ENCODE results near the gene SGSM2. TPM values are rescaled to one million over a fixed set of nuclear protein-coding genes. Genes with fewer than 3 reads are reported as not detected.

SGSM2 gene
- total and polyA plus RNA-seq, 5 donors = 31.1 to 38.6 (median 37.3) TPM

DNA sequence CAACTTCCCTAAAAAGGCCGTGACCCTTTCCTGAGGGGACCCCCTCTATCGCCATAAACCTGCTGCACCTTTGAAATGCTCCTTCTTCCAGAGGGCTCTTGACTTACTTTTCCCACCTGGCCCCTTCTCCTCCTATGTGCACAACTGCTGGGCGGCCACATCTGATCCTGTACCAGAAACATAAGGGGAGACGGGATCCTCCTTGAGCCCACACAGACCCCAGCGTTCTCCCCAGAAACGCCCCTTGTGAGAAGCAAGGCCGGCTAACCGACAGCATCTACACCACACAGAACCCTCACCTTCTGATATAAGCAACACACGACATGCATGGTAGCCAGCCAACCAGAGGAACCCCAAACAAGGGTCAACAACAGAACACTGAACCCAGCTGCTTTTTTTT is 77.8 kb downstream of the SGSM2 start:
- 86% methylated on average over 9 of the region's 9 CpGs for WGBS
- no peak overlapping the region for H3K4me3 ChIP-seq (ENCODE audit: low read length)
- ATAC-seq (no peak), DNase-seq (no peak)
- H3K9me3 ChIP-seq (ENCODE audit: control insufficient read depth, low read length) = no peaks in the 10 kb centered on the region
- intact Hi-C loops (cut with DNase I) = loop anchor here in 3 of 4 donors (2.0 to 10.0 kb wide), 3 partner anchors 32 to 50 kb away; no protein-coding TSS in a partner anchor
- no peaks in the 10 kb centered on the region for H3K4me1 ChIP-seq (ENCODE audit: control insufficient read depth, insufficient read depth, low read length)
- H3K27me3 ChIP-seq (ENCODE audit: control insufficient read depth, insufficient read depth) = no peaks in the 10 kb centered on the region
- H3K27ac ChIP-seq (ENCODE audit: low read length) = no peak overlapping the region

DNA sequence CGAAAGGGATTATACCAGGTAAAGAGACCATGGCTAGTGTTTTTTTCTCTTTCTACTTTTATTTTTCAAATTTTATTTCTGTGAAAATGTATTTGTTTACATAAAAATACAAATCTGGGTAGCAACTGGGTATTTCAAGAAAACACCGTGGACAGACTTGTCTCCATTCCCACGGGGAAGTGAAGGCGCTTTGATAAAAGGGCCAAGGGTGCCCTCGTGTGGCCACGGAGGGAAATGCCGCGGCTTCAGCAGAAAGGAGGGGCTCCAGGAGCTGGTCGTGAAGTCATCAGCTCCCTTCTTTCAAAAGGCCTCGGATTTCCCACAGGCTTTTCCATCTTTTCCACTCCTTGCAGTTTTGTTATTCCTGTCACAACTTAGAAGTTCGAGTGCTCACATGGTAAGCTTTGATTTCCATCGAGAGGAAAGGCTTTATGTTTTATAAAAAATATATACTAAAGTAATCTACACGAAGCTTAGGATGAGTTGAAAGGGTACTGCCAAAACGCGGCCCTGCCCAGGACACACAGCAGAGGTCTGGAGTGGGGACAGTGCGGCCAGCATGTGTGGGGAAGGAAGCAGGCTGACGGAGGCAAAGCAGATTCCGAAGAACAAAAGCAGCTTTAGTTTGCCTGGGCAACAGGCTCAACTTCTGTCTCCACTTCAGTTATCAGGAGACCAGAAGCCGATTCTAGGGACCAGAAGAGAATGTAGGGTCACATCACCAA is 78.9 kb downstream of the SGSM2 start:
- DNase-seq = peak; percentile 86 to 96 (median 96)
- H3K4me1 ChIP-seq (ENCODE audit: control insufficient read depth, insufficient read depth, low read length) = no peaks in the 10 kb centered on the region
- H3K27me3 ChIP-seq (ENCODE audit: control insufficient read depth, insufficient read depth) = no peaks in the 10 kb centered on the region
- 24% methylated on average over 19 of the region's 19 CpGs for WGBS
- H3K27ac ChIP-seq (ENCODE audit: low read length) = no peak overlapping the region
- intact Hi-C loops (cut with DNase I) = loop anchor here in 3 of 4 donors (2.0 to 10.0 kb wide), 3 partner anchors 33 to 51 kb away; no protein-coding TSS in a partner anchor
- ATAC-seq = peak; percentile 78 to 82
- no peaks in the 10 kb centered on the region for H3K9me3 ChIP-seq (ENCODE audit: control insufficient read depth, low read length)
- H3K4me3 ChIP-seq (ENCODE audit: low read length) = no peak overlapping the region

DNA sequence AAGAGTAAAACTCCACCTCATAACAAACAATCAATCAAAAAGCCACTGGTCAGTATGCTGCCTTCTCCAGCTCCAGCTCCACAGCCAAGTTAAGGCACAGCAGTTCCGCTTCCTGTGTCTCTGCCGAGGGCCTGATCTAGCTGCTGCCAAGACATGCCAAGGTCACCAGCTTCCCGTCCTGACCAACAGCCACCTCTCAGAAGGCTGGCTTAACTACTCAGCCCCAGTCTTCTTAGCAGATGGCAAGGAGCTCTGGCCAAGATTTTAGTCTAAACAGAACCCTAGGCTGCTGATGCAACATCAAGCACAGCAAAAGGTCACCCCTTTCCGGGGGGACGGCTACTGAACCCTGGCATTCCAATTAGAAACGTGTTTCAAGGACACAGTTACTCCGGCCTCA is 81.3 kb downstream of the SGSM2 start:
- Histone ChIP-seq H3K27ac (ENCODE audit: low read length) (peak overlapping the region; percentile 65), H3K4me1 (ENCODE audit: control insufficient read depth, insufficient read depth, low read length) (no peaks in the 10 kb centered on the region), H3K27me3 (ENCODE audit: control insufficient read depth, insufficient read depth) (no peaks in the 10 kb centered on the region), H3K9me3 (ENCODE audit: control insufficient read depth, low read length) (no peaks in the 10 kb centered on the region), H3K4me3 (ENCODE audit: low read length) (no peak overlapping the region)
- intact Hi-C loops (cut with DNase I) = loop anchor here in 2 of 4 donors (5.0 to 10.0 kb wide), 2 partner anchors 36 to 54 kb away; no protein-coding TSS in a partner anchor
- peak; percentile 27 to 39 for ATAC-seq
- peak in 1 of 3 donors; percentile 53 for DNase-seq
- WGBS = 65% methylated on average over 7 of the region's 7 CpGs

DNA sequence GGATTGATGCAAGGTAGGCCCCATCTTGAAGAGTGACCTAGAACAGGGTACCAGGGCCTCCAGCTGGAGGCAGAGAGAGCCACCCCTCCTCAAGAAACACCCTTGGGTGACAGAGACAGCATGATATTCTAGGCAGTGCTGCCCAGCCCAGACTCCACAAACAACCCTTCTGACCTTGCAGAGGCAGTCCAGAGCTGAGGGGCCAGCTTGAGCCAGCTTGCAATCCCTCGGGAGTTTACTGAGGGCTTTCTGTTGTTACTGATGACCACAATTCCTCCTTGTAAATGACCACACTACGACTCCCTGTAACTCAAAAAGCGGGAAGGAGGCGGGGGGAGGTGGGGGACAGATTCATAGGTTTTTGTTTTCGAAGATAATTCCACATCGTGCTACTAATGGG is 82.2 kb downstream of the SGSM2 start:
- Histone ChIP-seq H3K27ac (ENCODE audit: low read length) (peak overlapping the region; percentile 34), H3K4me3 (ENCODE audit: low read length) (no peak overlapping the region), H3K27me3 (ENCODE audit: control insufficient read depth, insufficient read depth) (no peaks in the 10 kb centered on the region), H3K4me1 (ENCODE audit: control insufficient read depth, insufficient read depth, low read length) (no peaks in the 10 kb centered on the region), H3K9me3 (ENCODE audit: control insufficient read depth, low read length) (no peaks in the 10 kb centered on the region)
- intact Hi-C loops (cut with DNase I) = loop anchor here in 2 of 4 donors (5.0 to 10.0 kb wide), 2 partner anchors 37 to 55 kb away; no protein-coding TSS in a partner anchor
- peak in 1 of 2 donors; percentile 26 for ATAC-seq
- 85% methylated on average over 6 of the region's 6 CpGs for WGBS
- DNase-seq = no peak

DNA sequence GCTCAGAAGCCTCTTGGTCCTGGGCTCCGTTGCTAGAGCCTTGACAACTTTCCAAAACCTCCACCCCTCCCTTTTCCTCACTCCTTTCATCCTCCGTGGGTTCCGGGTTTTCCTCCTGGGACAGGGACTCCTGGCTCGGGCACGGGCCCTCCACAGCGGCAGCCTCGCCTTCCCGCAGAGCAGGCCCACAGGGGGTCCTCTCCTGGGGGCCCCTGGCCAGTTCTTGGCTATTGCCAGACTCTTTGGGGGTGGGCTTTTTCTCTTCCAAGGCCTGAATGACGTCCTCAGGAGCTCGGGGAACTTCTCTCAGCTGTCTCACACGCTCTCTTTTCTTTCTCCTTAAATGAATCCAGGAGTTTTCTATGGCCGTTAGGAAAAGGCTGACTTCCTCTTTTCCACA is 82.9 kb downstream of the SGSM2 start:
- Histone ChIP-seq H3K9me3 (ENCODE audit: control insufficient read depth, low read length) (no peaks in the 10 kb centered on the region), H3K27ac (ENCODE audit: low read length) (no peak overlapping the region), H3K27me3 (ENCODE audit: control insufficient read depth, insufficient read depth) (no peaks in the 10 kb centered on the region), H3K4me1 (ENCODE audit: control insufficient read depth, insufficient read depth, low read length) (no peaks in the 10 kb centered on the region), H3K4me3 (ENCODE audit: low read length) (no peak overlapping the region)
- DNase-seq = no peak
- no peak for ATAC-seq
- intact Hi-C loops (cut with DNase I) = no loop called here
- 58% methylated on average over 12 of the region's 12 CpGs for WGBS

DNA sequence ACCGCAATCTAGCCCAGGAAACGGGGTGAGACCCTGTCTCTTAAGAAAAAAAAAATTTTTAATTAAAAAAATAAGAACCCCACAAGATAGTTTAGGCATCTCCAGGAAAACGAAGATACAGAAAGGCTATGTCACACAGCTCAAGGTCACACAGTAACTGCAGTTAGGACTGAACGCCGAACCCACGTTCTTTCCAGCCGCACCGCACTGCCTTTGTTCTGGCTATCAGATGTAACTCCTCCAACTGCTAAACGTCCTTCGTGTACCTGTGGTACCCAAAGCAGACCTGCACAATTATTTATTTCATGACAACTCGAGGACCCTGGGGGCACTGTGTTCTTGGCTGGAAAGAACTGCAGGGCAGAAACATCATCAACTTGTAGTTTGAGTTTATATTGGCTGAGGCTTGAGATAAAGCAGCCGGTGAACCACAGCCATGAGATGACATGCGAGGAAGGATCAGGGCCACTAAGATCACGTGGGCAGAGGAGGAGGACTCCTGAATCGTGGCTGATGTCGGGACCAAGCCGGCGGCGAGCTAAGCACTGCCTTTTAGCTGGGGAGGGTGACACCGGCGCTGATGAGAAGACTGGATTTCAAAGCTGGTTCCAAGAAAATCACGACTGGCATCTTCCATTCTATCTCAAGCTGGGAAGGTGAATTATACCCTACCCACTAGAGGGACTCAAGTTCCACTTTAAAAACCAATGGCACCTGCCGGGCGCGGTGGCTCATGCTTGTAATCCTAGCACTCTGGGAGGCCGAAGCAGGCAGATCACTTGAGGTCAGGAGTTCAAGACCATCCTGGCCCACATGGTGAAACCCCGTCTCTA is 84.2 kb downstream of the SGSM2 start:
- no peak for ATAC-seq
- Histone ChIP-seq H3K27ac (ENCODE audit: low read length) (no peak overlapping the region), H3K27me3 (ENCODE audit: control insufficient read depth, insufficient read depth) (no peaks in the 10 kb centered on the region), H3K4me3 (ENCODE audit: low read length) (no peak overlapping the region), H3K9me3 (ENCODE audit: control insufficient read depth, low read length) (no peaks in the 10 kb centered on the region), H3K4me1 (ENCODE audit: control insufficient read depth, insufficient read depth, low read length) (no peaks in the 10 kb centered on the region)
- intact Hi-C loops (cut with DNase I) = no loop called here
- 81% methylated on average over 27 of the region's 27 CpGs for WGBS
- no peak for DNase-seq

DNA sequence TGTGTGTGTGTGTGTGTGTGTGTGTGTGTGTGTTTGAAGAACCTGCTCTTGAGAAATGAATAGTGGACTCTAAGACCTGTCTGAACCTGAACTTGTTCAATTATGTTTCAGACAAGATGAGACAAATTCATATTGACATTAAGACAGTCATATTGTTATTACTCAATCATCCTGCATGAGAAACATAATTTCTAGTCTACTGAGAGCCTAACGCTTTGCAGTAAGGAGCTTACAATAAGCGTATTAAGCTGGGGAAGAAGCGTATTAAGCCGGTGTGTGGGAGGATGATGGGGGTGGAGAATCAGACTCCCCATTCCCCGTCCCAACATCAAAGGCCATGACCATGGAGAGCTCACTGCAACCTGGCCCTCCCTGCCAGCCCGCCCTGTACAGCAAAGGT is 86.0 kb downstream of the SGSM2 start:
- DNase-seq (no peak), ATAC-seq (no peak)
- intact Hi-C loops (cut with DNase I) = no loop called here
- no peaks in the 10 kb centered on the region for H3K27me3 ChIP-seq (ENCODE audit: control insufficient read depth, insufficient read depth)
- H3K4me1 ChIP-seq (ENCODE audit: control insufficient read depth, insufficient read depth, low read length) = no peaks in the 10 kb centered on the region
- H3K27ac ChIP-seq (ENCODE audit: low read length) = no peak overlapping the region
- 85% methylated on average over 6 of the region's 6 CpGs for WGBS
- no peak overlapping the region for H3K4me3 ChIP-seq (ENCODE audit: low read length)
- no peaks in the 10 kb centered on the region for H3K9me3 ChIP-seq (ENCODE audit: control insufficient read depth, low read length)

DNA sequence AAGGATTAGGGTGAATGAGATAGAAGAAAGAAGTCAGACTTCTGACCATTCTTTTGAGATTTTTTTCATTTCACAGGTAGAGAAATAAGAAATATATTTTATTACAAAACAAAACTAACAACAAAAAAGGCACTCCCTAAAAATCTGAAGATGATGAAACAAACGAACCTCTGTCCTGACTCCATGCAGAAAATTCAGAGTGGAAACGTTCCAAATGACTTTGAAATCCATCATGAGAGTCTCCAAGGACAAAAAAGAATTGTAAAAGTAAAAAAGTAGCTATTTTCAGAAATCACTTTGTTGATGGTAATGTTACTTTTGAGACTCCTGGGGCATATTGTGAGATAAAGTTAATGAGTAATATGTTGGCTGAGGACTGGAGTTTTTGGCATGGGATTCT is 89.9 kb downstream of the SGSM2 start:
- H3K27ac ChIP-seq (ENCODE audit: low read length) = no peak overlapping the region
- WGBS = 40% methylated on average over 2 of the region's 2 CpGs
- DNase-seq (no peak), ATAC-seq (no peak)
- no peaks in the 10 kb centered on the region for H3K4me1 ChIP-seq (ENCODE audit: control insufficient read depth, insufficient read depth, low read length)
- no peaks in the 10 kb centered on the region for H3K27me3 ChIP-seq (ENCODE audit: control insufficient read depth, insufficient read depth)
- intact Hi-C loops (cut with DNase I) = no loop called here
- H3K4me3 ChIP-seq (ENCODE audit: low read length) = no peak overlapping the region
- no peaks in the 10 kb centered on the region for H3K9me3 ChIP-seq (ENCODE audit: control insufficient read depth, low read length)

DNA sequence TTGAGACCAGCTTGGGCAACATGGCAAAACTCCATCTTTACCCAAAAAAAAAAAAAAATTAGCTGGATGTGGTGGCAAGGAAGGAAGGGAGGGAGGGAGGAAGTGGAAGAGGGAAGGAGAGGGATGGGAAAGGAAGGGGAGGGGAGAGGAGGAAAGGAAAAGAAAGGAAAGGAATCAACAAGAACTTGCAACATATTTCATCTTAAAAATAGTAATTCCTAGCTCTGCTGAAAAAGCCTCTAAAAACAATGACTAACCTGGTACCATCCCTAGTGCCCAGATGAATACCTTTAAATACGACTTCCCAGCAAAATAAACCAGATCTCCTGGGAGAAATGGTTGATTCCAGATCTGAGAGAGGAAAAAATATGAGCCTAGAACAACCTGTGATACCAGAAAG is 90.6 kb downstream of the SGSM2 start:
- Histone ChIP-seq H3K27me3 (ENCODE audit: control insufficient read depth, insufficient read depth) (no peaks in the 10 kb centered on the region), H3K4me1 (ENCODE audit: control insufficient read depth, insufficient read depth, low read length) (no peaks in the 10 kb centered on the region), H3K27ac (ENCODE audit: low read length) (no peak overlapping the region), H3K4me3 (ENCODE audit: low read length) (no peak overlapping the region), H3K9me3 (ENCODE audit: control insufficient read depth, low read length) (no peaks in the 10 kb centered on the region)
- ATAC-seq = no peak
- intact Hi-C loops (cut with DNase I) = no loop called here
- WGBS = 83% methylated on average over 1 of the region's 1 CpG
- DNase-seq = no peak

Data from right cardiac atrium (tissue), 5 donors.